Sigmoid colon (tissue), 4 donors: ENCODE data around the gene PUS7.

Experiments
- POLR2A ChIP-seq, 2 donors: fragments of 450-650 bp; IDR thresholded peaks; one replicate each; pipeline ENCODE4 v1.6.1; 2016; ENCODE audit warnings: antibody characterized with exemption in 2 of 2, mild to moderate bottlenecking in 2 of 2, moderate library complexity in 2 of 2
- POLR2AphosphoS5 ChIP-seq, 4 donors: sonication (generic); formaldehyde crosslinking; IDR thresholded peaks; one replicate each; pipeline ENCODE4 v1.6.1; 2017; ENCODE audit warnings: antibody characterized with exemption in 4 of 4
- TF ChIP-seq, protein P1 (sequence below), 4 experiments: fragments of 450-650 bp in 3 of 4; fragments of 200-600 bp in 1 of 4; IDR thresholded peaks; one replicate each; pipeline ENCODE4 v1.5.1; 2016 to 2019; ENCODE audit warnings: antibody characterized with exemption in 4 of 4, mild to moderate bottlenecking in 3 of 4, moderate library complexity in 2 of 4

DNA sequence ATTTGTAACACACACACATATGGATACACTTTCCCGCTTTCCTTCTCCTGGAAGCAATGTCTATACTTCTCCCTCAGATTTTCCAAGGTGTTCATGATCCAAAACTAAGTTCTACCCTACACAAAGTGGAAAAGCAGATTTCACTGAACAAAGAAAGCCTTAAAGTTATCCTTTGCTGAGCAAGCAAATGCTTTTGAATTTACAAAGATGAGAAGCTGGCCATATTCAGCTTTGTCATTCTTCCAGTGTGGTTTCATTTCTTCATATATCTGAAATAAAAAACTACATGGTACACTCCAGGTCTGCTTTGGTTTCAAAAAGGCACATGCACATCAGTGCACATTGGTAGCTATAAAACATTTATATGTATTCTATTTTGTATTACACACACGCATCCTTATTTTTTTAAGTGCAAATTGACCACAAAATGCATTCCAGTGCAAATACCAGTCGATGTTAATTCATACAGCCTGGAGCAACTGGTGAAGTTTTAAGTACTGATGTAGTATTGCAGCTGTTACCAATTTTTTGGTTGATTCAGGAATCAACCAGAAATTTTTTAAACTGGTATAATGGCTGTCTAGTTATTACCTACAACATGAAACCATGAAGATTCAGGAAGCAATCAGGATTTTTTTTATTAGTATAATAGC, 67.8 kb downstream of the PUS7 start:
- TF ChIP-seq, protein P1, sequence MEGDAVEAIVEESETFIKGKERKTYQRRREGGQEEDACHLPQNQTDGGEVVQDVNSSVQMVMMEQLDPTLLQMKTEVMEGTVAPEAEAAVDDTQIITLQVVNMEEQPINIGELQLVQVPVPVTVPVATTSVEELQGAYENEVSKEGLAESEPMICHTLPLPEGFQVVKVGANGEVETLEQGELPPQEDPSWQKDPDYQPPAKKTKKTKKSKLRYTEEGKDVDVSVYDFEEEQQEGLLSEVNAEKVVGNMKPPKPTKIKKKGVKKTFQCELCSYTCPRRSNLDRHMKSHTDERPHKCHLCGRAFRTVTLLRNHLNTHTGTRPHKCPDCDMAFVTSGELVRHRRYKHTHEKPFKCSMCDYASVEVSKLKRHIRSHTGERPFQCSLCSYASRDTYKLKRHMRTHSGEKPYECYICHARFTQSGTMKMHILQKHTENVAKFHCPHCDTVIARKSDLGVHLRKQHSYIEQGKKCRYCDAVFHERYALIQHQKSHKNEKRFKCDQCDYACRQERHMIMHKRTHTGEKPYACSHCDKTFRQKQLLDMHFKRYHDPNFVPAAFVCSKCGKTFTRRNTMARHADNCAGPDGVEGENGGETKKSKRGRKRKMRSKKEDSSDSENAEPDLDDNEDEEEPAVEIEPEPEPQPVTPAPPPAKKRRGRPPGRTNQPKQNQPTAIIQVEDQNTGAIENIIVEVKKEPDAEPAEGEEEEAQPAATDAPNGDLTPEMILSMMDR (IDR thresholded peaks at IDR 0.05), result no peak
- TF ChIP-seq POLR2A (IDR thresholded peaks at IDR 0.05) (no peak), POLR2AphosphoS5 (IDR thresholded peaks at IDR 0.05) (no peak)
